ENCODE results near the gene TSPAN15. TPM values are rescaled to one million over a fixed set of nuclear protein-coding genes. Genes with fewer than 3 reads are reported as not detected.

The TSPAN15 gene
- total and polyA plus RNA-seq, 2 experiments from 2014 or later, result 6.6 to 10.1 TPM

DNA sequence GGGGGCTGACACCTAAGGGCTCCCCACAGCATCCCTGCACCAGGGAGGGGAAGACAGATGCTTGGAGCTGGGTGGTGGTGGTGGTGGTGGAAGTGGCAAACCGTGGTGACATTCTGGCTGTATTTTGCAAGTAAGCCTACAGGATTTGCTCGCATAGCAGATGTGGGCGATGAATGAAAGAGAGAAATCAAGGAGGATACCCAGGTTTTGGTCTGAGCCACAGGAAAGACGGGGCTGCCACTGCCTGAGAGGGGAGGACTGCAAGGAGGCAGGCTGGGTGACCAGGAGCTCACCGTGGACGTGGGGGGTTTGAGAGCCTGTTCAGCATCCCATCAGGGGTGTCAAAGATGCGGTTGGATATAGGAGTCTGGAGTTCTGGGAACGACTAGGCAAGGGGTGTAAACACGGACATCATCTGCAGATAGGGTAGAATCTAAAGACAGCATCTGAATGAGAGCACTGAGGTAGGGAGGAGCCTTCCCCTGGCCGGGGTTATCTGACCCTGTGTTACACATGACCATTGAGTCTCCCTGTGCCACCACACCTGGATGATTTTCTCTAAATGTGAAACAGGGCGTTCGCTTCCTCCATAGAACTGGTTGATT, 49.7 kb downstream of the TSPAN15 start (continued):
- TF ChIP-seq, protein P1, sequence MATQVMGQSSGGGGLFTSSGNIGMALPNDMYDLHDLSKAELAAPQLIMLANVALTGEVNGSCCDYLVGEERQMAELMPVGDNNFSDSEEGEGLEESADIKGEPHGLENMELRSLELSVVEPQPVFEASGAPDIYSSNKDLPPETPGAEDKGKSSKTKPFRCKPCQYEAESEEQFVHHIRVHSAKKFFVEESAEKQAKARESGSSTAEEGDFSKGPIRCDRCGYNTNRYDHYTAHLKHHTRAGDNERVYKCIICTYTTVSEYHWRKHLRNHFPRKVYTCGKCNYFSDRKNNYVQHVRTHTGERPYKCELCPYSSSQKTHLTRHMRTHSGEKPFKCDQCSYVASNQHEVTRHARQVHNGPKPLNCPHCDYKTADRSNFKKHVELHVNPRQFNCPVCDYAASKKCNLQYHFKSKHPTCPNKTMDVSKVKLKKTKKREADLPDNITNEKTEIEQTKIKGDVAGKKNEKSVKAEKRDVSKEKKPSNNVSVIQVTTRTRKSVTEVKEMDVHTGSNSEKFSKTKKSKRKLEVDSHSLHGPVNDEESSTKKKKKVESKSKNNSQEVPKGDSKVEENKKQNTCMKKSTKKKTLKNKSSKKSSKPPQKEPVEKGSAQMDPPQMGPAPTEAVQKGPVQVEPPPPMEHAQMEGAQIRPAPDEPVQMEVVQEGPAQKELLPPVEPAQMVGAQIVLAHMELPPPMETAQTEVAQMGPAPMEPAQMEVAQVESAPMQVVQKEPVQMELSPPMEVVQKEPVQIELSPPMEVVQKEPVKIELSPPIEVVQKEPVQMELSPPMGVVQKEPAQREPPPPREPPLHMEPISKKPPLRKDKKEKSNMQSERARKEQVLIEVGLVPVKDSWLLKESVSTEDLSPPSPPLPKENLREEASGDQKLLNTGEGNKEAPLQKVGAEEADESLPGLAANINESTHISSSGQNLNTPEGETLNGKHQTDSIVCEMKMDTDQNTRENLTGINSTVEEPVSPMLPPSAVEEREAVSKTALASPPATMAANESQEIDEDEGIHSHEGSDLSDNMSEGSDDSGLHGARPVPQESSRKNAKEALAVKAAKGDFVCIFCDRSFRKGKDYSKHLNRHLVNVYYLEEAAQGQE (IDR thresholded peaks at IDR 0.05; ENCODE audit: unreplicated experiment), result no peak
- TF ChIP-seq STAT1 (IDR thresholded peaks at IDR 0.05; ENCODE audit: unreplicated experiment) (no peak), JUNB (IDR thresholded peaks at IDR 0.05; ENCODE audit: unreplicated experiment) (no peak), NANOG (IDR thresholded peaks at IDR 0.05; ENCODE audit: borderline replicate concordance) (no peak), EZH2phosphoT487 (IDR thresholded peaks at IDR 0.05; ENCODE audit: unreplicated experiment) (no peak), ZNF331 (CRISPR knock-in tag; IDR thresholded peaks at IDR 0.05; ENCODE audit: low read depth) (no peak), EZH2 (IDR thresholded peaks at IDR 0.05; ENCODE audit: low read depth, unreplicated experiment) (no peak), POLR2AphosphoS5 (IDR thresholded peaks at IDR 0.05; ENCODE audit: low read depth) (no peak)
- TF ChIP-seq, protein P2, sequence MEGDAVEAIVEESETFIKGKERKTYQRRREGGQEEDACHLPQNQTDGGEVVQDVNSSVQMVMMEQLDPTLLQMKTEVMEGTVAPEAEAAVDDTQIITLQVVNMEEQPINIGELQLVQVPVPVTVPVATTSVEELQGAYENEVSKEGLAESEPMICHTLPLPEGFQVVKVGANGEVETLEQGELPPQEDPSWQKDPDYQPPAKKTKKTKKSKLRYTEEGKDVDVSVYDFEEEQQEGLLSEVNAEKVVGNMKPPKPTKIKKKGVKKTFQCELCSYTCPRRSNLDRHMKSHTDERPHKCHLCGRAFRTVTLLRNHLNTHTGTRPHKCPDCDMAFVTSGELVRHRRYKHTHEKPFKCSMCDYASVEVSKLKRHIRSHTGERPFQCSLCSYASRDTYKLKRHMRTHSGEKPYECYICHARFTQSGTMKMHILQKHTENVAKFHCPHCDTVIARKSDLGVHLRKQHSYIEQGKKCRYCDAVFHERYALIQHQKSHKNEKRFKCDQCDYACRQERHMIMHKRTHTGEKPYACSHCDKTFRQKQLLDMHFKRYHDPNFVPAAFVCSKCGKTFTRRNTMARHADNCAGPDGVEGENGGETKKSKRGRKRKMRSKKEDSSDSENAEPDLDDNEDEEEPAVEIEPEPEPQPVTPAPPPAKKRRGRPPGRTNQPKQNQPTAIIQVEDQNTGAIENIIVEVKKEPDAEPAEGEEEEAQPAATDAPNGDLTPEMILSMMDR (conservative IDR thresholded peaks at IDR 0.05; ENCODE audit: low read depth in 2 of 2), result no peak

DNA sequence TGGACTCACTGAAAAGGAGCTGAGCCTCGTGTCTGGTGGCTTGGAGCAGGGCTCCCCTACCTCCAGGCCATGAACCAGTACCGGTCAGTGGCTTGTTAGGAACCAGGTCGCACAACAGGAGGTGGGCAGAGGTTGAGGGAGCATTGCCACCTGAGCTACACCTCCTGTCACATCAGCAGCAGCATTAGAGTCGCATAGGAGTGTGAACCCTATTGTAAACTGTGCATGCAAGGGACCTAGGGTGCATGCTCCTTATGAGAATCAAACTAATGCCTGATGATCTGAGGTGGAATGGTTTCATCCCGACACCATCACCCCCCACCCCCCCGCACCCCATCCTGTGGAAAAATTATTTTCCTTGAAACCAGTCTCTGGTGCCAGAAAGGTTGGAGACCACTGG, 50.4 kb downstream of the TSPAN15 start:
- DNase-seq (ENCODE audit: low spot score), result no peak
- H4K20me1 ChIP-seq (replicated peaks; ENCODE audit: insufficient read depth), result no peaks in the 10 kb centered on the region
- H3K4me1 Mint-ChIP-seq, result peaks cover 11% of the 10 kb centered on the region
- no peaks in the 10 kb centered on the region for H3K79me2 ChIP-seq (replicated peaks; ENCODE audit: insufficient read depth)
- no peak overlapping the region for H3K27ac Mint-ChIP-seq
- H3K27me3 ChIP-seq (ENCODE audit: insufficient read depth), result no peaks in the 10 kb centered on the region
- 0 out of 2 replicates have a peak, but pooled peaks cover under 1% of the 10 kb centered on the region for H3K4me1 ChIP-seq (ENCODE audit: insufficient read depth)
- no peaks in the 10 kb centered on the region for H3K36me3 ChIP-seq (ENCODE audit: insufficient read depth)
- H3K36me3 Mint-ChIP-seq (ENCODE audit: low read depth), result no peaks in the 10 kb centered on the region; the same call in 2 of the 3 replicates
- no peak overlapping the region for H2AFZ ChIP-seq
- H3K9me2 ChIP-seq (ENCODE audit: insufficient read depth), result no peaks in the 10 kb centered on the region
- ATAC-seq, result no peak
- no peak overlapping the region for H3K4me2 ChIP-seq
- H3K4me3 Mint-ChIP-seq, result no peak overlapping the region
- peaks cover 2% of the 10 kb centered on the region for H3K27me3 Mint-ChIP-seq (ENCODE audit: insufficient read depth, low read depth, poor library complexity)
- TF ChIP-seq JUNB (IDR thresholded peaks at IDR 0.05; ENCODE audit: unreplicated experiment), result no peak
- TF ChIP-seq CREB1 (CRISPR knock-in tag; IDR thresholded peaks at IDR 0.05; ENCODE audit: low read depth), result no peak
- H3K27ac ChIP-seq (ENCODE audit: low read depth), result no peak overlapping the region
- H3K4me3 ChIP-seq, result no peak overlapping the region
- no peaks in the 10 kb centered on the region for H3K9me3 Mint-ChIP-seq
- H3F3A ChIP-seq (replicated peaks; ENCODE audit: low read depth), result no peaks in the 10 kb centered on the region

Data from GM23338 (cell line).